OCI-LY7 (cell line): ENCODE results near the gene TIPIN. TPM values are rescaled to one million over a fixed set of nuclear protein-coding genes. Genes with fewer than 3 reads are reported as not detected.

ENCODE experiments used
- BruUV-seq: library from RNA; stranded (reverse); fragments of 400-500 nt; replicated peaks from 2 replicates; lab custom pipeline; 2021; lab: Mats Ljungman, UMichigan
- CTCF ChIA-PET: fragments of 300-600 bp; sonication (Branson Sonifier 250); formaldehyde crosslinking; loops from one replicate; lab custom pipeline; 2022; ENCODE audit warnings: antibody characterized with exemption; ENCODE audit not compliant: unreplicated experiment; lab: Charles Lee
- POLR2A ChIA-PET: fragments of 300-600 bp; sonication (Branson Sonifier 250); formaldehyde crosslinking; loops from one replicate; lab custom pipeline; 2022; ENCODE audit warnings: antibody characterized with exemption; lab: Charles Lee
- DNase-seq: peaks from one replicate; pipeline ENCODE4 v3.0.0-alpha.2; 2015; ENCODE audit warnings: low spot score
- H2AFZ ChIP-seq: fragments of 200-600 bp; sonication (generic), shearing (Covaris generic); 2 replicates; pipeline ENCODE4 v1.6.1; 2014; ENCODE audit warnings: mild to moderate bottlenecking, antibody characterized with exemption, low read length, moderate library complexity
- H3K27ac ChIP-seq: fragments of 200-600 bp; sonication (generic); 2 replicates; pipeline ENCODE4 v1.5.1; 2014; ENCODE audit warnings: mixed run types, low read depth, mild to moderate bottlenecking, moderate library complexity, low read length, inconsistent platforms; ENCODE audit not compliant: poor library complexity, severe bottlenecking
- H3K36me3 ChIP-seq: fragments of 200-600 bp; sonication (generic); 2 replicates; pipeline ENCODE4 v1.6.1; 2014; ENCODE audit warnings: mild to moderate bottlenecking, antibody characterized with exemption, low read length, moderate library complexity, mixed read lengths; ENCODE audit not compliant: insufficient read depth
- H3K4me1 ChIP-seq: fragments of 200-600 bp; sonication (generic); 2 replicates; pipeline ENCODE4 v1.5.1; 2014; ENCODE audit warnings: mild to moderate bottlenecking, low read length; ENCODE audit not compliant: insufficient read depth, poor library complexity, severe bottlenecking
- H3K4me2 ChIP-seq: fragments of 200-600 bp; sonication (generic); 2 replicates; pipeline ENCODE4 v1.6.1; 2014; ENCODE audit warnings: mild to moderate bottlenecking, low read length
- H3K4me3 ChIP-seq: fragments of 200-600 bp; sonication (generic); 2 replicates; pipeline ENCODE4 v1.5.1; 2014; ENCODE audit warnings: mild to moderate bottlenecking, low read depth, low read length; ENCODE audit not compliant: poor library complexity, severe bottlenecking
- H3K79me2 ChIP-seq: fragments of 200-600 bp; sonication (generic); 2 replicates; pipeline ENCODE4 v1.6.1; 2016; ENCODE audit warnings: low read depth, mild to moderate bottlenecking, low read length, moderate library complexity, mixed read lengths; ENCODE audit not compliant: insufficient read depth
- H3K9me2 ChIP-seq: fragments of 200-600 bp; sonication (generic); 2 replicates; pipeline ENCODE4 v1.6.1; 2016; ENCODE audit warnings: mild to moderate bottlenecking, low read length, mixed read lengths; ENCODE audit not compliant: insufficient read depth
- H3K9me3 ChIP-seq: fragments of 200-600 bp; sonication (generic); 2 replicates; pipeline ENCODE4 v1.6.1; 2014; ENCODE audit warnings: mild to moderate bottlenecking, mixed run types, low read length, mixed read lengths
- H4K20me1 ChIP-seq: fragments of 200-600 bp; sonication (generic); 2 replicates; pipeline ENCODE4 v1.6.1; 2014; ENCODE audit warnings: mild to moderate bottlenecking, antibody characterized with exemption, low read length, moderate library complexity, mixed read lengths; ENCODE audit not compliant: insufficient read depth
- CTCF ChIP-seq: fragments of 200-600 bp; sonication (generic); conservative IDR thresholded peaks from 2 replicates; pipeline ENCODE4 v1.5.1; 2014; ENCODE audit warnings: mild to moderate bottlenecking, antibody characterized with exemption, low read length, moderate library complexity, mixed read lengths
- EZH2phosphoT487 ChIP-seq: fragments of 200-600 bp; sonication (generic); IDR thresholded peaks from 2 replicates; pipeline ENCODE4 v1.6.1; 2018; ENCODE audit warnings: low read depth, borderline replicate concordance, mild to moderate bottlenecking, mixed run types, antibody characterized with exemption, low read length, moderate library complexity, mixed read lengths
- intact Hi-C: fragments of 100-400 bp; cut with micrococcal nuclease; formaldehyde crosslinking; loops from one replicate; pipeline ENCODE4 v1.10.0; 2022; ENCODE audit not compliant: unreplicated experiment
- total RNA-seq, 2 experiments: library from RNA; depleted of rRNA in 1 of 2; stranded (reverse); fragments of >200 nt in 1 of 2; shearing (Covaris generic) in 1 of 2; gene quantifications; 2 replicates each; pipeline ENCODE4 v1.2.3, GENCODE V29; 2014 to 2022

Gene TIPIN
- total RNA-seq, 2 experiments from 2014 or later, result 26.0 to 38.1 TPM

DNA sequence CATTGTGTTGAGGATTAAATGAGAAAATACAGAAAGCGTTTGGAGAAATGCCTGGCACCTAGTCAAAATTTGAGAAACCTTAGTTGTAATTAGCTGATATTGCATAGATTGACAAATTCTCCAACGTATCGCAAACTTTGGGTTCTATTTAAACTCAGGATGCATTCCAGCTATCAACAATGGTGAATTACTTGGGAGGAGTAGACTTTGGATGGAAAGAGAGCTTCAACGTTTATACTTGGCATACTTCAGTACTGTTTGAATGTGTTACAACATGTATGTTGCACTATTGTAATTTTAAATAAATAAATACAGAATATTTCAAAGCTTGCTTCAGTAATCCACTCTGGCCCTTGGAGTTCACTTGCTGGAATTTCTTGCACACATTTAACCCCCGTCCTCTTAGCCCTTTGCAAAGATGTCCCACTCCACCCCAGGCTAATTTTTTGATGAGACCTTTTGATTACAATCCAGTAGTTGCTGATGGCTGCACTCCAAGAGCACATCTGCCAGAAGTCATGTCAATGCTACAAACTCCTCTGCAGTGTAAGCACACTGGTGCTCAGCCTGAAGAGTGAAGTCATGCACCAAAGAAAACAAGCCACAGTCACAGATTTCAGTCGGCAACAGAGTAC is 67.8 kb downstream of the TIPIN start:
- Histone ChIP-seq H3K36me3 (no peaks in the 10 kb centered on the region), H3K4me3 (no peak overlapping the region), H4K20me1 (no peaks in the 10 kb centered on the region), H3K9me2 (no peaks in the 10 kb centered on the region), H3K9me3 (no peaks in the 10 kb centered on the region), H3K27ac (no peak overlapping the region), H3K79me2 (peaks cover 6% of the 10 kb centered on the region; the same call in 1 of the 2 replicates), H3K4me1 (peaks cover 16% of the 10 kb centered on the region), H3K4me2 (no peak overlapping the region), H2AFZ (no peak overlapping the region)
- TF ChIP-seq EZH2phosphoT487 (no peak), CTCF (no peak)
- no TSS peak for BruUV-seq
- POLR2A ChIA-PET, result interaction anchor here (0.6 to 0.7 kb wide), 4 partner anchors 118 to 967 kb away, joined by 3 to 5 read pairs (median 3); no protein-coding TSS in a partner anchor
- CTCF ChIA-PET, result interaction anchor here (0.6 to 0.7 kb wide), 2 partner anchors 172 to 306 kb away, joined by 3 to 9 read pairs; no protein-coding TSS in a partner anchor
- intact Hi-C loops, result loop anchor here (10.0 kb wide), 1 partner anchor 174 kb away; no protein-coding TSS in a partner anchor
- no peak for DNase-seq

DNA sequence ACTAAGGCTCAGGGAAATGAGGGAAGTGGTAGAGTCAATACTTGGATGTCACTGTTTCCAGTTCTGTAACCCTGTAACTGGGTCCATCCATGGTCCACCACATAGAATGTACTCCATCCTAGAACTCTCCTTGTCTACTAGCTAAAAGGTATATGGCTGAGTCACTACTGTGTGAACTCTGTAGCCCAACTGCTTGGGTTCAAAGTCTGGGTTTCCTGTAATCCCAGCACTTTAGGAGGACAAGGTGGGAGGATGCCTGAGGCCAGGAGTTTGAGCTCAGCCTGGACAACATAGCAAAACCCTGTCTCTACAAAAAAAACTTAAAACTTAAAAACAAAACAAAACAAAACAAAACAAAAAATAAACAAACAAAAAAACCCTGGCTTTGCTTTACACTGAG is 68.4 kb downstream of the TIPIN start:
- peaks cover 6% of the 10 kb centered on the region; the same call in 1 of the 2 replicates for H3K79me2 ChIP-seq
- H3K4me1 ChIP-seq, result peaks cover 16% of the 10 kb centered on the region
- CTCF ChIA-PET, result interaction anchor here (0.5 to 0.7 kb wide), 2 partner anchors 306 to 1128 kb away, joined by 4 to 9 read pairs; no protein-coding TSS in a partner anchor
- intact Hi-C loops, result loop anchor here (10.0 kb wide), 1 partner anchor 173 kb away; no protein-coding TSS in a partner anchor
- no peaks in the 10 kb centered on the region for H3K36me3 ChIP-seq
- no peak for DNase-seq
- no peak overlapping the region for H3K4me3 ChIP-seq
- no peaks in the 10 kb centered on the region for H4K20me1 ChIP-seq
- no TSS peak for BruUV-seq
- POLR2A ChIA-PET, result interaction anchor here (0.6 to 0.7 kb wide), 3 partner anchors 118 to 967 kb away, joined by 3 read pairs; no protein-coding TSS in a partner anchor
- H3K27ac ChIP-seq, result no peak overlapping the region
- H2AFZ ChIP-seq, result no peak overlapping the region
- H3K9me3 ChIP-seq, result no peaks in the 10 kb centered on the region
- no peaks in the 10 kb centered on the region for H3K9me2 ChIP-seq
- TF ChIP-seq EZH2phosphoT487, result no peak
- no peak for TF ChIP-seq CTCF
- H3K4me2 ChIP-seq, result no peak overlapping the region
